BJ (cell line): ENCODE data around the gene NARS2. TPM values are rescaled to one million over a fixed set of nuclear protein-coding genes. Genes with fewer than 3 reads are reported as not detected.

ENCODE experiments used
- CTCF ChIA-PET: fragments of 350-600 bp; formaldehyde crosslinking; extraction: SDS; loops from one replicate; lab custom pipeline; 2021; ENCODE audit warnings: antibody characterized with exemption, inconsistent platforms; lab: Yijun Ruan, JAX
- POLR2A ChIA-PET: fragments of 300-600 bp; sonication (Branson Sonifier 250); formaldehyde crosslinking; extraction: SDS; loops from one replicate; lab custom pipeline; 2021; ENCODE audit warnings: antibody characterized with exemption; lab: Charles Lee
- DNase-seq: peaks from one replicate; pipeline ENCODE4 v3.0.0-alpha.2; 2011; ENCODE audit warnings: low read depth
- H3K27me3 ChIP-seq: 2 replicates; pipeline ENCODE4 v1.6.0; 2011; ENCODE audit warnings: low read length; ENCODE audit not compliant: control insufficient read depth, insufficient read depth
- H3K36me3 ChIP-seq: 2 replicates; pipeline ENCODE4 v1.5.1; 2011; ENCODE audit warnings: low read length; ENCODE audit not compliant: control insufficient read depth, insufficient read depth
- H3K4me3 ChIP-seq: 2 replicates; pipeline ENCODE4 v1.5.1; 2011; ENCODE audit warnings: low read depth, mild to moderate bottlenecking, control low read depth, low read length
- CTCF ChIP-seq: IDR thresholded peaks from 2 replicates; pipeline ENCODE4 v1.5.1; 2011; ENCODE audit warnings: low read depth, mild to moderate bottlenecking, control low read depth, inconsistent platforms, low read length, moderate library complexity; ENCODE audit not compliant: insufficient read depth
- polyA plus RNA-seq: library from polyadenylated mRNA; depleted of rRNA; stranded (reverse); fragments of >200 nt; gene quantifications from 2 replicates; pipeline ENCODE4 v1.2.3, GENCODE V29; 2011

NARS2 gene
- polyA plus RNA-seq, 1 experiment: 5.9 TPM

DNA sequence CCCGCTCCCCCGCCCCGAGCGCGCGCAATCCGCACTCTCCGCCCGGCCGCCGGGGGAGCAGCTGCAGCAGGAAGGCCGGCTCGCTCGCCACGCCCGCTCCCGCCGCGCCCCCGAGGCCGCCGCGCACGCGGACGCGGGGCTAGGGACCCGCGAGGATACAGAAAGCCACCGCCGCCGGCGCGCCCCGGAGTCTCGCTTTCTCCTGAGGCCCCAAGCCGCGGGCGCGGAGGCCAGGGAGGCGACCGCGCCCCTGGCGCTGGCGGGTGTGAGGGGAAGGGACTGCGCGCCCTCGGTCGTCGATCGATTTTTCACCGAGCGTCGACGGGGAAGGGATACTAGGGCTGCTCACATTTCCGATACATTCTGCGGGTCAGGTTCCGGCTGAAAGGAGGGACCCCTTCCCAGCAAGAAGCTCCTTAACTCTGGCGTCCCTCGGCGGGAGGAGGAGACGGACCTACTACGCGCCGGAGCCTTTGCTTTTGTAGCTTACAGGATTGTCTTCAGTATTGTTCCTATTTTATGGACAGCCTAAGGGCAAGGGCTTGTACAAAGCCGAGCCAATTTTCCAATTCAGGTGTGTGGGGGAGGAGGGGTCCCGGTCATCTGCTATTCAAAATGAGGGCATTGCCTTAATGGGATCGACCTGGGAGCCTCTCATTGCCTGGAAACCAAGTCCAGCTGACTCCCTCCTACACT lies 156.6 kb downstream of the NARS2 start:
- POLR2A ChIA-PET: interaction anchor here (0.6 kb wide), 1 partner anchor 906 kb away, joined by 6 read pairs; no protein-coding TSS in a partner anchor
- DNase-seq: no peak
- CTCF ChIA-PET: interaction anchor here (0.6 to 5.9 kb wide), 7 partner anchors 9 to 973 kb away, joined by 3 to 50 read pairs (median 5); no protein-coding TSS in a partner anchor
- H3K27me3 ChIP-seq: no peaks in the 10 kb centered on the region
- H3K36me3 ChIP-seq: no peaks in the 10 kb centered on the region
- peak overlapping the region; percentile 69 for H3K4me3 ChIP-seq
- TF ChIP-seq CTCF: 0 out of 2 replicates have a peak, but pooled peaks have one; percentile 6

DNA sequence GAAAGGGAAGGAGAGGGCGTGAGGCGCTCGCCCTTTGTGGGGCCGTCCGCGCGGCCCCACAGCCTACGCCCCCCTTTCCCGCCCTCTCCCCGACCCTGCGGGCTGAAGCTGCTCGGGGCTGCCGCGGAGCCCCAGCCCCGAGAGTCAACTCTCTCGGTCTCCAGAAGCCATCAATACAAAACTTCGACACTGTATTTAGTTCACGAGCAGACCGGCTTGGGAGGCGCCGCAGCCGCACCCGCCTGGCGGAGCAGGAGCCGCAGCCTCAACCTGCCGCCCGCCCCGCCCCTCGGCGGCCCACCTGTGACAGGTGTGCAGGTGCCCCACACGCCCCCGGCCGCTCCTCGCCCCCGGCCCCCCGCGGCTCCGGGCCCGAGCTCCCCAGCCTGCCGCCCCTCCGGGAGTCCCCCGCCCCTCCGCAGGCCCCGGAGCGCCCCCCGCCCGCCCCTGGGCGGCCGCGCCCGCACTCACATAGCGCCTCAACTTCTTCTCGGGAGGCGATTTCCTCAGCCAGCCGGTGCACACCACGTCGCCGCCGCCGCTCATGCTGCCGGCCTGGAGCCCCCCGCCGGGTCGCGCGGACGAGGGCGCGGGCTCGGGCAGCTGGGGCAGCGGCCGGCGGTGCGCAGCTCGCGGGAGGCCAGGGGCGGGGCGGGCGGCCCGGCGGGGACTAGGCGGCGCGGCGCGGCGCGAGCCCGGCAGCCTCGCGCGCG lies 157.3 kb downstream of the NARS2 start, which contains the start of gene GAB2:
Gene GAB2 (minus strand): TSS at position 646 of the 713 bp plus-strand sequence. CDS start 100 bp downstream, at position 546.
- ChIA-PET POLR2A (interaction anchor here (0.6 kb wide), 2 partner anchors 676 to 905 kb away, joined by 4 to 6 read pairs; no protein-coding TSS in a partner anchor), CTCF (interaction anchor here (0.6 to 5.9 kb wide), 10 partner anchors 10 to 974 kb away, joined by 3 to 50 read pairs (median 4); partner anchors contain the start of gene NARS2)

GRCh38 chr11:78416285-78417174 lies 158.1 kb downstream of the NARS2 start:
- POLR2A ChIA-PET: interaction anchor here (0.6 to 0.9 kb wide), 2 partner anchors 148 to 676 kb away, joined by 4 to 16 read pairs; no protein-coding TSS in a partner anchor
- CTCF ChIA-PET: interaction anchor here (0.6 to 5.9 kb wide), 15 partner anchors 11 to 920 kb away, joined by 3 to 50 read pairs (median 3); partner anchors contain the start of gene NARS2
- peak; percentile 63 for TF ChIP-seq CTCF

More for the DNA sequence above, 157.3 kb downstream of the NARS2 start, which contains the start of gene GAB2:
- Histone ChIP-seq H3K27me3 (no peaks in the 10 kb centered on the region), H3K4me3 (peak within 1 kb of the TSS; percentile 70), H3K36me3 (no peaks in the 10 kb centered on the region)
- no peak for DNase-seq
- no peak for TF ChIP-seq CTCF

GRCh38 chr11:78415338-78415737 lies 159.3 kb downstream of the NARS2 start:
- no peaks in the 10 kb centered on the region for H3K27me3 ChIP-seq
- POLR2A ChIA-PET: no interaction called here
- no peaks in the 10 kb centered on the region for H3K36me3 ChIP-seq
- CTCF ChIA-PET: interaction anchor here (0.7 to 5.9 kb wide), 10 partner anchors 9 to 202 kb away, joined by 3 to 50 read pairs (median 4); partner anchors contain the start of gene NARS2
- no peak for DNase-seq
- no peak for TF ChIP-seq CTCF
- no peak overlapping the region for H3K4me3 ChIP-seq

More at GRCh38 chr11:78416285-78417174, 158.1 kb downstream of the NARS2 start:
- no peaks in the 10 kb centered on the region for H3K36me3 ChIP-seq
- peak; percentile 51 for DNase-seq
- peak overlapping the region; percentile 70 for H3K4me3 ChIP-seq
- H3K27me3 ChIP-seq: no peaks in the 10 kb centered on the region
